CD4-positive, alpha-beta T cell (primary cell): ENCODE measurements around the gene NMT2. TPM values are rescaled to one million over a fixed set of nuclear protein-coding genes. Genes with fewer than 3 reads are reported as not detected.

Experiments
- ATAC-seq: fragments of 200-7000 bp; cut with Tn5 transposase; one replicate; pipeline ENCODE4 v1.10.0; 2022; ENCODE audit warnings: mild to moderate bottlenecking; ENCODE audit not compliant: poor library complexity
- CTCF ChIA-PET: fragments of 350-600 bp; sonication (Branson Sonifier 250); formaldehyde crosslinking; loops from one replicate; lab custom pipeline; 2021; ENCODE audit warnings: antibody characterized with exemption, inconsistent platforms; lab: Charles Lee
- POLR2A ChIA-PET: fragments of 350-600 bp; sonication (Branson Sonifier 250); formaldehyde crosslinking; loops from one replicate; lab custom pipeline; 2021; ENCODE audit warnings: antibody characterized with exemption, inconsistent platforms; lab: Charles Lee
- DNase-seq, 14 experiments: peaks; one replicate each; pipeline ENCODE4 v3.0.0-alpha.2; 2013 to 2020; ENCODE audit warnings: mixed read lengths in 2 of 14
- H3K27ac ChIP-seq, 2 donors: one replicate each; pipeline versions ENCODE4 v1.5.1 to v1.7.0; 2013; ENCODE audit warnings: low read length in 2 of 2, low read depth in 1 of 2, mild to moderate bottlenecking in 1 of 2
- H3K27me3 ChIP-seq, 2 experiments: 1 replicate in 1 of 2; 2 replicates in 1 of 2; pipeline versions ENCODE4 v1.6.1 to v1.7.0; 2013; ENCODE audit warnings: low read length in 2 of 2, control low read depth in 1 of 2, mild to moderate bottlenecking in 1 of 2, moderate library complexity in 1 of 2; ENCODE audit not compliant: insufficient read depth in 2 of 2, control insufficient read depth in 1 of 2
- H3K36me3 ChIP-seq: one replicate; pipeline ENCODE4 v1.6.1; 2013; ENCODE audit warnings: low read length, control low read depth; ENCODE audit not compliant: insufficient read depth
- H3K4me1 ChIP-seq: one replicate; pipeline ENCODE4 v1.6.1; 2013; ENCODE audit warnings: low read length, control low read depth; ENCODE audit not compliant: insufficient read depth
- H3K4me3 ChIP-seq: one replicate; pipeline ENCODE4 v1.5.1; 2013; ENCODE audit warnings: mild to moderate bottlenecking, low read length, moderate library complexity
- H3K9me3 ChIP-seq, 2 experiments: 1 replicate in 1 of 2; 2 replicates in 1 of 2; pipeline versions ENCODE4 v1.6.1 to v1.7.0; 2013; ENCODE audit warnings: low read length in 2 of 2, mild to moderate bottlenecking in 2 of 2, control low read depth in 1 of 2, moderate library complexity in 1 of 2; ENCODE audit not compliant: control insufficient read depth in 1 of 2, insufficient read depth in 1 of 2
- H3K27ac Mint-ChIP-seq: one replicate; pipeline ENCODE4 v1.8.0; 2020; ENCODE audit warnings: mixed read lengths
- H3K27me3 Mint-ChIP-seq: one replicate; pipeline ENCODE4 v1.8.0; 2021; ENCODE audit warnings: mixed read lengths
- H3K36me3 Mint-ChIP-seq: one replicate; pipeline ENCODE4 v1.8.0; 2021; ENCODE audit warnings: low read depth, mixed read lengths
- H3K4me1 Mint-ChIP-seq: one replicate; pipeline ENCODE4 v1.8.0; 2021; ENCODE audit warnings: low read depth, mixed read lengths
- H3K4me3 Mint-ChIP-seq: one replicate; pipeline ENCODE4 v1.8.0; 2020; ENCODE audit warnings: mild to moderate bottlenecking, mixed read lengths
- H3K9me3 Mint-ChIP-seq: one replicate; pipeline ENCODE4 v1.8.0; 2020; ENCODE audit warnings: mixed read lengths
- intact Hi-C, 2 experiments: fragments of 100-400 bp; cut with DNase I in 1 of 2; cut with micrococcal nuclease in 1 of 2; formaldehyde crosslinking; loops; one replicate each; pipeline versions ENCODE4 v1.15.1 to v1.9.0; 2023 to 2025; cut with DNase I, micrococcal nuclease
- total RNA-seq, 174 experiments: library from RNA in 2 of 174; stranded (reverse) in 2 of 174; gene quantifications; one replicate each; pipeline ENCODE4 v1.2.3 and lab custom pipeline; 2021 to 2026
- TF ChIP-seq, protein P1 (sequence below): fragments of 200-600 bp; IDR thresholded peaks from one replicate; pipeline ENCODE4 v1.8.0; 2022; ENCODE audit warnings: antibody characterized with exemption, mild to moderate bottlenecking

The NMT2 gene
- total RNA-seq, 2 experiments from 2014 or later, result 23.4 to 28.1 TPM

GRCh38 chr10:15167411-15168290 is 842 bp downstream of the NMT2 start:
- Mint-ChIP-seq H3K27ac (peak overlapping the region; percentile 87), H3K4me1 (peaks cover 75% of the 10 kb centered on the region), H3K4me3 (peak overlapping the region; percentile 92), H3K27me3 (no peaks in the 10 kb centered on the region), H3K9me3 (no peaks in the 10 kb centered on the region), H3K36me3 (peaks cover 17% of the 10 kb centered on the region)
- Histone ChIP-seq H3K4me1 (peaks cover 47% of the 10 kb centered on the region), H3K27ac (no peak overlapping the region), H3K4me3 (peak overlapping the region; percentile 82), H3K36me3 (no peaks in the 10 kb centered on the region), H3K27me3 (no peaks in the 10 kb centered on the region), H3K9me3 (no peaks in the 10 kb centered on the region)
- DNase-seq (peak in 13 of 14 experiments; percentile 17 to 71 (median 39)), ATAC-seq (peak; percentile 13)
- intact Hi-C loops, result loop anchor here (1.0 to 10.0 kb wide), 8 partner anchors 21 to 1823 kb away; partner anchors contain the start of genes FAM171A1 (in 1 of the 2), MEIG1 (in 1 of the 2), PTER (in 1 of the 2) and RPP38 (in 1 of the 2)
- ChIA-PET CTCF (interaction anchor here (0.5 to 2.1 kb wide), 9 partner anchors 14 to 330 kb away, joined by 3 to 9 read pairs (median 4); partner anchors contain the start of genes CDNF, FAM171A1, HSPA14 and MSANTD7), POLR2A (interaction anchor here (0.7 to 3.7 kb wide), 13 partner anchors 15 to 87 kb away, joined by 3 to 40 read pairs (median 5); partner anchors contain the start of gene RPP38)
- TF ChIP-seq, protein P1, sequence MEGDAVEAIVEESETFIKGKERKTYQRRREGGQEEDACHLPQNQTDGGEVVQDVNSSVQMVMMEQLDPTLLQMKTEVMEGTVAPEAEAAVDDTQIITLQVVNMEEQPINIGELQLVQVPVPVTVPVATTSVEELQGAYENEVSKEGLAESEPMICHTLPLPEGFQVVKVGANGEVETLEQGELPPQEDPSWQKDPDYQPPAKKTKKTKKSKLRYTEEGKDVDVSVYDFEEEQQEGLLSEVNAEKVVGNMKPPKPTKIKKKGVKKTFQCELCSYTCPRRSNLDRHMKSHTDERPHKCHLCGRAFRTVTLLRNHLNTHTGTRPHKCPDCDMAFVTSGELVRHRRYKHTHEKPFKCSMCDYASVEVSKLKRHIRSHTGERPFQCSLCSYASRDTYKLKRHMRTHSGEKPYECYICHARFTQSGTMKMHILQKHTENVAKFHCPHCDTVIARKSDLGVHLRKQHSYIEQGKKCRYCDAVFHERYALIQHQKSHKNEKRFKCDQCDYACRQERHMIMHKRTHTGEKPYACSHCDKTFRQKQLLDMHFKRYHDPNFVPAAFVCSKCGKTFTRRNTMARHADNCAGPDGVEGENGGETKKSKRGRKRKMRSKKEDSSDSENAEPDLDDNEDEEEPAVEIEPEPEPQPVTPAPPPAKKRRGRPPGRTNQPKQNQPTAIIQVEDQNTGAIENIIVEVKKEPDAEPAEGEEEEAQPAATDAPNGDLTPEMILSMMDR, result no peak

DNA sequence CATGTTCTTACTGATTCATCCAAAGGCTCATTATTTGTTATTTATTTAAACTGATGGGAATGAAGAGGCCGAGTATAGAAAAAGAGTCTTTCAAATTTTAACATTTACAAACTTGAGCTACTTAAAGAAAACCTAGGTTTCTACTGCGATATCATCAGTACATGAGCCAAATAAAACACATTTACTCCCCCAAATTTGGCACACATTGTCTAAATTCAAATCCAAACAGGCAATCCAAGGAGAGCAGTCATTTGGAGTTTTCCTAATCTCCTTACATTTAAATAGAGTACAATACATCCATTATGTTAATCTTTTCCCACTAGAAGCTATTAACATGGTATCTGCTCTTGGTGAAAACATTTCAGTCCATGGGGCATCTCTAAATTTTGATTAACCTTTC is 2.2 kb downstream of the NMT2 start:
- peaks cover 80% of the 10 kb centered on the region for H3K4me1 Mint-ChIP-seq
- Histone ChIP-seq H3K27ac (no peak overlapping the region), H3K9me3 (no peaks in the 10 kb centered on the region), H3K36me3 (no peaks in the 10 kb centered on the region), H3K27me3 (no peaks in the 10 kb centered on the region), H3K4me3 (peak overlapping the region; percentile 82), H3K4me1 (peaks cover 34% of the 10 kb centered on the region)
- TF ChIP-seq, protein P1, result no peak
- POLR2A ChIA-PET, result interaction anchor here (0.6 to 1.4 kb wide), 4 partner anchors 9 to 88 kb away, joined by 3 to 5 read pairs (median 3); no protein-coding TSS in a partner anchor
- DNase-seq (no peak), ATAC-seq (no peak)
- H3K4me3 Mint-ChIP-seq, result peak overlapping the region; percentile 92
- no peaks in the 10 kb centered on the region for H3K27me3 Mint-ChIP-seq
- CTCF ChIA-PET, result interaction anchor here (0.9 to 2.1 kb wide), 3 partner anchors 43 to 205 kb away, joined by 3 to 9 read pairs (median 3); partner anchors contain the start of gene FAM171A1
- no peaks in the 10 kb centered on the region for H3K9me3 Mint-ChIP-seq
- peaks cover 23% of the 10 kb centered on the region for H3K36me3 Mint-ChIP-seq
- peak overlapping the region; percentile 87 for H3K27ac Mint-ChIP-seq
- intact Hi-C loops, result loop anchor here (2.0 to 10.0 kb wide), 6 partner anchors 26 to 1822 kb away; partner anchors contain the start of genes FAM171A1 (in 1 of the 2), MEIG1 (in 1 of the 2), PTER (in 1 of the 2) and RPP38 (in 1 of the 2)

DNA sequence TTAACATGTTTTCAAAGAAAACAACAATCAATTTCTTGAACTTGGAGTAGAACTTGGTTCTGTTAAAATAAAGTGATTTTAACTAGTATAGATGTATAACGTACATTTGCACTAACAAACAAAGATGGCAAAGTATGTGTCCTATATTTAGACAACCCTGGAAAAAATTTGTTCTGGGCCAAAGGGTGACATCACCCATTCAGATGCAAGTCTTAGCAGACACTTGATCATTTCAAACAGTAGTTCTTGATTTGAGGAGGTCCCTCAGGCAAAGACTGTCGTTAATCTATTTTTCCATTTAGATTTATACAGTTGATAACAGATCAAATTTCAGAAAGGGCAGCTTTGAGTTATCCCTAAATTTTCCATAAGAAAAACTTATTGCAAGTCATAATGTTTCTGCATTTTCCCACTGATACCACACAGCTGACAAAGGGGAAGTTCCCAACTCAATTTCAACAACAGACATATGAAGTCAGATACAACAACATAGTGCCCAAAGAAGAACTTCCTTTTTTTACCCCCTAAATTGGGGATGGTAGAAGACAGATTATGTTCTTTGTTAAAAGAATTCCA is 5.2 kb downstream of the NMT2 start:
- DNase-seq, result no peak
- Mint-ChIP-seq H3K4me1 (peaks cover 83% of the 10 kb centered on the region), H3K27ac (peak overlapping the region; percentile 58), H3K9me3 (no peaks in the 10 kb centered on the region), H3K27me3 (no peaks in the 10 kb centered on the region), H3K36me3 (peaks cover 27% of the 10 kb centered on the region), H3K4me3 (peak overlapping the region; percentile 62)
- no peaks in the 10 kb centered on the region for H3K9me3 ChIP-seq
- H3K4me3 ChIP-seq, result no peak overlapping the region
- no peaks in the 10 kb centered on the region for H3K36me3 ChIP-seq
- intact Hi-C loops, result loop anchor here (5.0 to 10.0 kb wide), 4 partner anchors 56 to 1819 kb away; partner anchors contain the start of genes FAM171A1 (in 1 of the 2), PTER (in 1 of the 2) and SEPHS1 (in 1 of the 2)
- ChIA-PET POLR2A (no interaction called here), CTCF (interaction anchor here (0.5 kb wide), 1 partner anchor 33 kb away, joined by 3 read pairs; no protein-coding TSS in a partner anchor)
- H3K27ac ChIP-seq, result no peak overlapping the region
- peaks cover 34% of the 10 kb centered on the region for H3K4me1 ChIP-seq
- TF ChIP-seq, protein P1, result no peak
- H3K27me3 ChIP-seq, result no peaks in the 10 kb centered on the region
- ATAC-seq, result no peak
